ENCODE measurements around the gene MAP3K20. TPM values are rescaled to one million over a fixed set of nuclear protein-coding genes. Genes with fewer than 3 reads are reported as not detected.

Gene MAP3K20
- total and polyA plus RNA-seq, 2 experiments from 2014 or later, result 7.6 to 9.6 TPM

DNA sequence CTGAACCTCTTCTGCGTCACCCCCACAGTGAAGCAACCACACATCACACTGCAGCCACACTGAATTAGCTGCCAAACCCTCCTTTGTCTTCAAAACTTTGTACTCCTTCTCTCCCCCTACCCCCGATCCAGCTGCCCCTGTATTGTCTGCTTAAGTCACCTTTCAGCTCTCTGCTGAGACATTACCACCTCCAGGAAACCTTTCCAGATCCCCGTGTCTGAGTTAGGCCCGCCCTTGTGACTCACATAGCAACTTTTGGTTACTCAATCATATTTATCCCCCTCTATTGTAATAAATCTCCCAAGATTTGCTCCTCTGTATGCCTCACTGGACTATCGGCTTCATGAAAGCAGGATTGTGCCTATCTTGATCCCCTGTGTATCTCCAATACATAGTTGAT is 196.2 kb downstream of the MAP3K20 start (continued):
- no peak for TF ChIP-seq ZNF462 (CRISPR knock-in tag; IDR thresholded peaks at IDR 0.05)

- Histone ChIP-seq H3K27ac (ENCODE audit: low read depth) (no peak overlapping the region), H3K4me2 (no peak overlapping the region), H2AFZ (no peak overlapping the region), H3K9me2 (ENCODE audit: insufficient read depth) (no peaks in the 10 kb centered on the region), H3K27me3 (ENCODE audit: insufficient read depth) (no peaks in the 10 kb centered on the region), H3K4me1 (ENCODE audit: insufficient read depth) (0 out of 2 replicates have a peak, but pooled peaks cover 2% of the 10 kb centered on the region), H3K36me3 (ENCODE audit: insufficient read depth) (no peaks in the 10 kb centered on the region), H3K4me3 (no peak overlapping the region), H3F3A (replicated peaks; ENCODE audit: low read depth) (no peaks in the 10 kb centered on the region), H4K20me1 (replicated peaks; ENCODE audit: insufficient read depth) (no peaks in the 10 kb centered on the region), H3K79me2 (replicated peaks; ENCODE audit: insufficient read depth) (no peaks in the 10 kb centered on the region)
- ATAC-seq, result no peak
- H3K9me3 Mint-ChIP-seq, result peaks cover 5% of the 10 kb centered on the region; the same call in 1 of the 3 replicates
- no peaks in the 10 kb centered on the region for H3K36me3 Mint-ChIP-seq (ENCODE audit: low read depth)
- no peak for DNase-seq (ENCODE audit: low spot score)
- H3K27me3 Mint-ChIP-seq (ENCODE audit: insufficient read depth, low read depth, poor library complexity), result no peaks in the 10 kb centered on the region
- no peak overlapping the region for H3K4me3 Mint-ChIP-seq
- H3K4me1 Mint-ChIP-seq, result peaks cover 14% of the 10 kb centered on the region
- TF ChIP-seq CTCF (conservative IDR thresholded peaks at IDR 0.05; ENCODE audit: low read depth in 2 of 2) (0 out of 4 replicates have a peak, but pooled peaks have one; percentile 6 to 13), ETS1 (IDR thresholded peaks at IDR 0.05) (no peak)
- H3K27ac Mint-ChIP-seq, result no peak overlapping the region
Observed at GRCh38 chr2:173272849-173273248, 197.2 kb downstream of the MAP3K20 start.
